Measurements from ENCODE around the gene KIF13A. TPM values are rescaled to one million over a fixed set of nuclear protein-coding genes. Genes with fewer than 3 reads are reported as not detected.

Gene KIF13A
- total and polyA plus RNA-seq, 4 donors = 4.3 to 28.1 (median 10.6) TPM

DNA sequence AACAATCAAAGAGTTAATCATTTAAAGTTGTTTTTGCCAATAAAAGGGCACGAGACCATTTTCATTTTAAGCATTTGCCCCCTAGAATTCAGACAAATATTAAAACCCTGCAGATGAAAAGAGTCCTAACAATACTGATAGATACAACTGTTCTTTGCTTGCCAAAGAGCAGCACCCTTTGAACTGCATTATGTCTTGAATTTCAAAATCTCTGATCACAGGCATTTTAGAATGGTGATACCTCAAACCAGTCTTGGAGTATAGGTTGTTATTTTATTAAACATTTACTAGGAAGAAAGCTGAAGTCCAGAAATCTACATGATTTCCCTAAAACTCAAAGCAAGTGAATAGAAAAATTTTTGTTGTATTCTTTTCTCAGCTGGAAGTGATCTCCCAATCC, 108.7 kb downstream of the KIF13A start:
- peaks cover 0 to 2% (median 0%) of the 10 kb centered on the region in 4 donors for H3K36me3 ChIP-seq (ENCODE audit: control insufficient read depth in 4 of 4, insufficient read depth in 3 of 4, low read depth in 1 of 4, low read length in 3 of 4)
- H3K4me3 ChIP-seq (ENCODE audit: low read depth in 1 of 3, low read length in 3 of 3) = no peak overlapping the region
- 51% methylated on average over 1 of the region's 1 CpG for WGBS
- no peak overlapping the region for H3K27ac ChIP-seq (ENCODE audit: low read depth in 1 of 2, low read length in 2 of 2)
- H3K27me3 ChIP-seq (ENCODE audit: control insufficient read depth in 4 of 4, insufficient read depth in 4 of 4, low read length in 3 of 4) = no peaks in the 10 kb centered on the region
- peaks cover 0 to 4% (median 3%) of the 10 kb centered on the region in 4 donors for H3K4me1 ChIP-seq (ENCODE audit: control insufficient read depth in 4 of 4, insufficient read depth in 4 of 4, low read length in 3 of 4)
- no peaks in the 10 kb centered on the region for H3K9me3 ChIP-seq (ENCODE audit: control insufficient read depth in 4 of 4, low read length in 3 of 4)
- TF ChIP-seq JUND (IDR thresholded peaks at IDR 0.05) = no peak
- TF ChIP-seq YY1 (IDR thresholded peaks at IDR 0.05) = peak; percentile 38
- no peak for TF ChIP-seq EGR1 (IDR thresholded peaks at IDR 0.05; ENCODE audit: low read depth in 2 of 2)
- TF ChIP-seq HNF4G (IDR thresholded peaks at IDR 0.05) = no peak
- TF ChIP-seq TAF1 (conservative IDR thresholded peaks at IDR 0.05) = no peak
- TF ChIP-seq GABPA (IDR thresholded peaks at IDR 0.05 in 1 of 2, conservative IDR thresholded peaks at IDR 0.05 in 1 of 2) = no peak
- TF ChIP-seq, protein P1, sequence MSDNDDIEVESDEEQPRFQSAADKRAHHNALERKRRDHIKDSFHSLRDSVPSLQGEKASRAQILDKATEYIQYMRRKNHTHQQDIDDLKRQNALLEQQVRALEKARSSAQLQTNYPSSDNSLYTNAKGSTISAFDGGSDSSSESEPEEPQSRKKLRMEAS (IDR thresholded peaks at IDR 0.05) = no peak
- no peak for TF ChIP-seq FOXA2 (IDR thresholded peaks at IDR 0.05)
- peak in 1 of 2 donors; percentile 26 for TF ChIP-seq HNF4A (conservative IDR thresholded peaks at IDR 0.05)
- no peak for TF ChIP-seq NR2F2 (IDR thresholded peaks at IDR 0.05)
- TF ChIP-seq, protein P2, sequence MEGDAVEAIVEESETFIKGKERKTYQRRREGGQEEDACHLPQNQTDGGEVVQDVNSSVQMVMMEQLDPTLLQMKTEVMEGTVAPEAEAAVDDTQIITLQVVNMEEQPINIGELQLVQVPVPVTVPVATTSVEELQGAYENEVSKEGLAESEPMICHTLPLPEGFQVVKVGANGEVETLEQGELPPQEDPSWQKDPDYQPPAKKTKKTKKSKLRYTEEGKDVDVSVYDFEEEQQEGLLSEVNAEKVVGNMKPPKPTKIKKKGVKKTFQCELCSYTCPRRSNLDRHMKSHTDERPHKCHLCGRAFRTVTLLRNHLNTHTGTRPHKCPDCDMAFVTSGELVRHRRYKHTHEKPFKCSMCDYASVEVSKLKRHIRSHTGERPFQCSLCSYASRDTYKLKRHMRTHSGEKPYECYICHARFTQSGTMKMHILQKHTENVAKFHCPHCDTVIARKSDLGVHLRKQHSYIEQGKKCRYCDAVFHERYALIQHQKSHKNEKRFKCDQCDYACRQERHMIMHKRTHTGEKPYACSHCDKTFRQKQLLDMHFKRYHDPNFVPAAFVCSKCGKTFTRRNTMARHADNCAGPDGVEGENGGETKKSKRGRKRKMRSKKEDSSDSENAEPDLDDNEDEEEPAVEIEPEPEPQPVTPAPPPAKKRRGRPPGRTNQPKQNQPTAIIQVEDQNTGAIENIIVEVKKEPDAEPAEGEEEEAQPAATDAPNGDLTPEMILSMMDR (IDR thresholded peaks at IDR 0.05; ENCODE audit: low read depth, low read length, missing input control) = no peak
- TF ChIP-seq, protein P3, sequence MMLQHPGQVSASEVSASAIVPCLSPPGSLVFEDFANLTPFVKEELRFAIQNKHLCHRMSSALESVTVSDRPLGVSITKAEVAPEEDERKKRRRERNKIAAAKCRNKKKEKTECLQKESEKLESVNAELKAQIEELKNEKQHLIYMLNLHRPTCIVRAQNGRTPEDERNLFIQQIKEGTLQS (IDR thresholded peaks at IDR 0.05) = no peak
- no peak for TF ChIP-seq RXRA (IDR thresholded peaks at IDR 0.05)
- TF ChIP-seq, protein P4, sequence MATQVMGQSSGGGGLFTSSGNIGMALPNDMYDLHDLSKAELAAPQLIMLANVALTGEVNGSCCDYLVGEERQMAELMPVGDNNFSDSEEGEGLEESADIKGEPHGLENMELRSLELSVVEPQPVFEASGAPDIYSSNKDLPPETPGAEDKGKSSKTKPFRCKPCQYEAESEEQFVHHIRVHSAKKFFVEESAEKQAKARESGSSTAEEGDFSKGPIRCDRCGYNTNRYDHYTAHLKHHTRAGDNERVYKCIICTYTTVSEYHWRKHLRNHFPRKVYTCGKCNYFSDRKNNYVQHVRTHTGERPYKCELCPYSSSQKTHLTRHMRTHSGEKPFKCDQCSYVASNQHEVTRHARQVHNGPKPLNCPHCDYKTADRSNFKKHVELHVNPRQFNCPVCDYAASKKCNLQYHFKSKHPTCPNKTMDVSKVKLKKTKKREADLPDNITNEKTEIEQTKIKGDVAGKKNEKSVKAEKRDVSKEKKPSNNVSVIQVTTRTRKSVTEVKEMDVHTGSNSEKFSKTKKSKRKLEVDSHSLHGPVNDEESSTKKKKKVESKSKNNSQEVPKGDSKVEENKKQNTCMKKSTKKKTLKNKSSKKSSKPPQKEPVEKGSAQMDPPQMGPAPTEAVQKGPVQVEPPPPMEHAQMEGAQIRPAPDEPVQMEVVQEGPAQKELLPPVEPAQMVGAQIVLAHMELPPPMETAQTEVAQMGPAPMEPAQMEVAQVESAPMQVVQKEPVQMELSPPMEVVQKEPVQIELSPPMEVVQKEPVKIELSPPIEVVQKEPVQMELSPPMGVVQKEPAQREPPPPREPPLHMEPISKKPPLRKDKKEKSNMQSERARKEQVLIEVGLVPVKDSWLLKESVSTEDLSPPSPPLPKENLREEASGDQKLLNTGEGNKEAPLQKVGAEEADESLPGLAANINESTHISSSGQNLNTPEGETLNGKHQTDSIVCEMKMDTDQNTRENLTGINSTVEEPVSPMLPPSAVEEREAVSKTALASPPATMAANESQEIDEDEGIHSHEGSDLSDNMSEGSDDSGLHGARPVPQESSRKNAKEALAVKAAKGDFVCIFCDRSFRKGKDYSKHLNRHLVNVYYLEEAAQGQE (IDR thresholded peaks at IDR 0.05) = no peak
- no peak for TF ChIP-seq RAD21 (IDR thresholded peaks at IDR 0.05)
- TF ChIP-seq FOXA1 (IDR thresholded peaks at IDR 0.05) = no peak
- no peak for DNase-seq (ENCODE audit: low spot score)
- H3K9ac ChIP-seq (ENCODE audit: low read depth in 1 of 2, low read length in 2 of 2) = no peak overlapping the region

DNA sequence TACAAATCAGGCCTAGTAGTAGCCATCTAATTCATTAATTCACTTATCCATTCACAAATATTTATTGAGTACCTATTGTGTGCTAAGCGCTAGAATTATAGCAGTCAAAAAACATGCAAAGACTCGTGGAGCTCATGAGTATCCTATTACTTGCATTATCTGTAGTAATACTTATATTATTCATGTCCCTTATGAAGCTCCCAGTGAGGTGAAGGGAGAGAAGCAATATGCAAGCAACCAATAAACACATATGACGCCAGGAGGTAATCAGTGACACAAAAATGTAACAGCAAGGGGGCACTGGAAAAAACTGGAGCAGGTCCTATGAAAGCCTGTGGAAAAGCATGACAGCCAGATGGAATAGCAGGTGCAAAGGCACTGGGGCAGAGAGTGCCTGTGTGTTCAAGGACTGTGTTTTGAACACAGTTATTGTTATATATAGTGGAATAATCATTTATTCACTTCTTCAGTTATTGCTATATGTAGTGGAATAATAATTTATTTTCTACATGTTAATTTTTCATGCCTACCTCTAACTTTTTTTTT, 109.5 kb downstream of the KIF13A start:
- WGBS = 94% methylated on average over 3 of the region's 3 CpGs
- Histone ChIP-seq H3K27ac (ENCODE audit: low read depth in 1 of 2, low read length in 2 of 2) (no peak overlapping the region), H3K36me3 (ENCODE audit: control insufficient read depth in 4 of 4, insufficient read depth in 3 of 4, low read depth in 1 of 4, low read length in 3 of 4) (peaks cover 0 to 2% (median 0%) of the 10 kb centered on the region in 4 donors), H3K4me1 (ENCODE audit: control insufficient read depth in 4 of 4, insufficient read depth in 4 of 4, low read length in 3 of 4) (peaks cover 0 to 4% (median 3%) of the 10 kb centered on the region in 4 donors), H3K9me3 (ENCODE audit: control insufficient read depth in 4 of 4, low read length in 3 of 4) (no peaks in the 10 kb centered on the region), H3K4me3 (ENCODE audit: low read depth in 1 of 3, low read length in 3 of 3) (no peak overlapping the region), H3K9ac (ENCODE audit: low read depth in 1 of 2, low read length in 2 of 2) (no peak overlapping the region), H3K27me3 (ENCODE audit: control insufficient read depth in 4 of 4, insufficient read depth in 4 of 4, low read length in 3 of 4) (no peaks in the 10 kb centered on the region)
- TF ChIP-seq JUND (IDR thresholded peaks at IDR 0.05) = no peak
- TF ChIP-seq, protein P1 (IDR thresholded peaks at IDR 0.05) = no peak
- TF ChIP-seq GABPA (IDR thresholded peaks at IDR 0.05 in 1 of 2, conservative IDR thresholded peaks at IDR 0.05 in 1 of 2) = no peak
- no peak for TF ChIP-seq FOXA1 (IDR thresholded peaks at IDR 0.05)
- TF ChIP-seq YY1 (IDR thresholded peaks at IDR 0.05) = no peak
- TF ChIP-seq HNF4A (conservative IDR thresholded peaks at IDR 0.05) = no peak
- DNase-seq (ENCODE audit: low spot score) = no peak
